Ovary (tissue), 9 donors: ENCODE data around the gene LRMDA. TPM values are rescaled to one million over a fixed set of nuclear protein-coding genes. Genes with fewer than 3 reads are reported as not detected.

Experiments used
- DNase-seq, 5 donors: peaks; one replicate each; pipeline ENCODE4 v3.0.0-alpha.2; 2019 to 2020
- H3K27ac ChIP-seq, 2 donors: fragments of 200-600 bp; one replicate each; pipeline versions ENCODE4 v1.5.1 to v1.8.0; 2019 to 2022
- H3K27me3 ChIP-seq: fragments of 200-600 bp; one replicate; pipeline ENCODE4 v1.8.0; 2022
- H3K36me3 ChIP-seq: fragments of 200-600 bp; sonication (generic); one replicate; pipeline ENCODE4 v1.5.1; 2019
- H3K4me1 ChIP-seq: one replicate; pipeline ENCODE4 v1.8.1; 2013; ENCODE audit warnings: mild to moderate bottlenecking, moderate library complexity; ENCODE audit not compliant: insufficient read depth
- H3K4me3 ChIP-seq: fragments of 200-600 bp; sonication (generic); one replicate; pipeline ENCODE4 v1.5.1; 2017
- H3K9me3 ChIP-seq, 2 donors: fragments of 200-600 bp in 1 of 2; sonication (generic) in 1 of 2; one replicate each; pipeline versions ENCODE4 v1.5.1 to v1.8.1; 2013 to 2019; ENCODE audit warnings: mild to moderate bottlenecking in 1 of 2, moderate library complexity in 1 of 2
- CTCF ChIP-seq, 3 donors: fragments of 450-650 bp in 2 of 3; fragments of 200-600 bp in 1 of 3; IDR thresholded peaks; one replicate each; pipeline versions ENCODE4 v1.5.1 to v1.8.0; 2016 to 2022; ENCODE audit warnings: antibody characterized with exemption in 3 of 3, mild to moderate bottlenecking in 1 of 3
- EP300 ChIP-seq: sonication (generic); formaldehyde crosslinking; IDR thresholded peaks from one replicate; pipeline ENCODE4 v1.6.1; 2017; ENCODE audit warnings: antibody characterized with exemption
- POLR2A ChIP-seq: fragments of 450-650 bp; IDR thresholded peaks from one replicate; pipeline ENCODE4 v1.6.1; 2017; ENCODE audit warnings: antibody characterized with exemption, mild to moderate bottlenecking, moderate library complexity
- WGBS, 3 donors: extraction: QIAGEN DNeasy Blood & Tissue Kit in 1 of 3; methylation state at CpG; one replicate each; pipeline versions ENCODE4 v1.1.5 to v1.1.7; 2013 to 2017; 5-methylcytosine and 5-hydroxymethylcytosine counted together
- intact Hi-C, 4 donors: fragments of 100-400 bp; cut with DNase I; formaldehyde crosslinking; loops; one replicate each; pipeline versions ENCODE4 v1.11.0 to v1.15.1; 2022 to 2023
- polyA plus RNA-seq, 2 donors: library from polyadenylated mRNA; stranded (reverse); fragments of 200-250 nt in 1 of 2; fragments of 350-450 nt in 1 of 2; fragmentation: Illumina TruSeq in 1 of 2; extraction: RNeasy Lipid Tissue Mini Kit (QIAGEN cat#74804) in 1 of 2; gene quantifications; one replicate each; pipeline ENCODE4 v1.2.3, GENCODE V29; 2013 to 2014
- total RNA-seq, 7 donors: library from RNA; depleted of rRNA in 2 of 7; stranded (reverse); fragments of >200 nt in 2 of 7; fragmentation: NEBNext Ultra II Directional in 3 of 7; extraction: Animal tissue kit (Norgen Biotek cat#: 25700) in 3 of 7; gene quantifications; one replicate each; pipeline versions ENCODE4 v1.1.0 to v1.2.4, GENCODE V29; 2016 to 2023
- donor health status: DM: no; HTN: no; CAD: no; lungs with moderate emphysema.
- donor health status: DM: no; HTN: no; CAD: no.
- donor health status: Bipolar disorder and iron deficiency.
- donor health status: DM: yes; HTN: yes; CAD: no.
- donor health status: DM: no; HTN: no; CAD: no.
- donor health status: DM: yes; HTN: yes; CAD: no.

LRMDA gene
- total and polyA plus RNA-seq, 9 donors: 14.8 to 30.7 (median 22.9) TPM

DNA sequence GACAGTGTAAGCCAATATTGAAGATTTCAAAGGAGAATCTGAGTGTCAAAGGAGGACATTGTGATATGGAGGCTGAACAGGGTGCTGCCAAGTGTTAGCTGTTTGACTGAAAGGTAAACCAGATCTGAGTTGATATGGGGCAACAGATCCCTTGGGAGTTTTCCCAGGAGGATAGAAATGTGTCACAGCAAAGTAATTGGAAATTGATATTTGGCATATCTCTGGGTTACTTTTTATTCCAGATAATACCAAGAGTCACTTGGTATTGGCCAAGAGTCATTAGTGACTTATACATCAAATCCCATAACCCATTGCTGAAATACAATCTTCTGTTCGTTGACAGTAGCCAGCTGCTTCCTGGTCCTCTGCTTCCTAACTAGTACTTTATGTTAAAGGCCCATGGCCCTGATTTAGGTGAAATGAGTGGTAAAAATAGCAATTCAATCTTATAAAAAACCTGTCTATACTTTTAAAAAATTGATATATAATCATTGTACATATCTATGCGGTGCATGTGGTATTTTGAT is 922.9 kb downstream of the LRMDA start:
- Histone ChIP-seq H3K4me1 (no peaks in the 10 kb centered on the region), H3K9me3 (no peaks in the 10 kb centered on the region), H3K27ac (no peak overlapping the region), H3K36me3 (no peaks in the 10 kb centered on the region), H3K4me3 (no peak overlapping the region), H3K27me3 (no peaks in the 10 kb centered on the region)
- intact Hi-C loops: no loop called here
- 87 to 91% (median 89%) methylated on average over 2 of the region's 2 CpGs for WGBS, 3 donors
- TF ChIP-seq POLR2A (no peak), EP300 (no peak), CTCF (IDR thresholded peaks at IDR 0.05) (no peak)
- no peak for DNase-seq

DNA sequence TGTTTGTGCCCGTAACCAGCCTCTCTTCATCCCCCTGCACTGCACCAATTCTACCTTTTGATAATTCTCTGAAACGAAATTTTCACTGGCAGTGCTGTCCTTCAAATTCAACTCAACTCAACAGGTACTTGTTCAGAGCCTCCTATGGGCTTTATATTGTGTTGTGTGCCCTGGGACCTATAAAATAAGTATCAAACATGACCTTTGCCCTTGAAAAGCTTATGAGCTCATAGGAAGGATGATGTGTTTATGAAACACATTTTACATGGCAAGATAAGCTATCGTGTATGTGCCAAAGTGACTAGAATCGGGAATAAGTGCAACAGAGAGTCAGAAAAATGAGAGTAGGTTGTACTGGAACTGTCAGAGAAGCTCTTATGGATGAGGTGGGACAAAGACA is 923.5 kb downstream of the LRMDA start:
- no peaks in the 10 kb centered on the region for H3K27me3 ChIP-seq
- H3K4me1 ChIP-seq: no peaks in the 10 kb centered on the region
- H3K9me3 ChIP-seq: no peaks in the 10 kb centered on the region
- no peak for TF ChIP-seq CTCF (IDR thresholded peaks at IDR 0.05)
- TF ChIP-seq POLR2A: no peak
- TF ChIP-seq EP300: no peak
- no peak overlapping the region for H3K27ac ChIP-seq
- H3K4me3 ChIP-seq: no peak overlapping the region
- H3K36me3 ChIP-seq: no peaks in the 10 kb centered on the region
- WGBS, 3 donors: 85 to 89% (median 88%) methylated on average over 4 of the region's 4 CpGs
- intact Hi-C loops: no loop called here
- DNase-seq: no peak

GRCh38 chr10:76356557-76356956 is 925.1 kb downstream of the LRMDA start:
- H3K4me3 ChIP-seq: no peak overlapping the region
- H3K27ac ChIP-seq: no peak overlapping the region
- 86 to 89% (median 87%) methylated on average over 4 of the region's 4 CpGs for WGBS, 3 donors
- no peaks in the 10 kb centered on the region for H3K4me1 ChIP-seq
- TF ChIP-seq EP300 (no peak), CTCF (IDR thresholded peaks at IDR 0.05) (no peak), POLR2A (no peak)
- no peaks in the 10 kb centered on the region for H3K27me3 ChIP-seq
- no peaks in the 10 kb centered on the region for H3K9me3 ChIP-seq
- DNase-seq: no peak
- H3K36me3 ChIP-seq: no peaks in the 10 kb centered on the region
- intact Hi-C loops: no loop called here

- no peaks in the 10 kb centered on the region for H3K36me3 ChIP-seq
- intact Hi-C loops: no loop called here
Observed at GRCh38 chr10:76357726-76358415, 926.4 kb downstream of the LRMDA start.

More at GRCh38 chr10:76357726-76358415, 926.4 kb downstream of the LRMDA start:
- no peak for DNase-seq
- TF ChIP-seq CTCF (IDR thresholded peaks at IDR 0.05) (no peak), POLR2A (no peak), EP300 (no peak)
- no peaks in the 10 kb centered on the region for H3K4me1 ChIP-seq
- no peak overlapping the region for H3K4me3 ChIP-seq
- no peak overlapping the region for H3K27ac ChIP-seq
- 93 to 96% (median 93%) methylated on average over 8 of the region's 8 CpGs for WGBS, 3 donors
- no peaks in the 10 kb centered on the region for H3K9me3 ChIP-seq
- no peaks in the 10 kb centered on the region for H3K27me3 ChIP-seq
